Lung (tissue), 12 donors: ENCODE data around the gene MPL. TPM values are rescaled to one million over a fixed set of nuclear protein-coding genes. Genes with fewer than 3 reads are reported as not detected.
"Not testable (repeated sequence)": the region's sequence is repeated elsewhere in the genome, so short reads cannot be mapped to it uniquely, and the experiment has no call there.

Experiments used
- ATAC-seq: fragments of 200-7000 bp; cut with Tn5 transposase; one replicate; pipeline ENCODE4 v1.9.1; 2020; ENCODE audit warnings: moderate number of reproducible peaks; ENCODE audit not compliant: insufficient read depth, low FRiP score
- DNase-seq, 3 donors: peaks; one replicate each; pipeline ENCODE4 v3.0.0-alpha.2; 2013 to 2017
- H3K27ac ChIP-seq, 2 donors: one replicate each; pipeline ENCODE4 v1.5.1; 2013; ENCODE audit warnings: mild to moderate bottlenecking in 2 of 2, moderate library complexity in 2 of 2, control low read depth in 1 of 2, inconsistent platforms in 1 of 2, low read depth in 1 of 2, low read length in 1 of 2
- H3K27me3 ChIP-seq, 3 donors: one replicate each; pipeline ENCODE4 v1.5.1; 2013; ENCODE audit warnings: low read length in 2 of 3; ENCODE audit not compliant: control insufficient read depth in 3 of 3, insufficient read depth in 3 of 3
- H3K36me3 ChIP-seq, 4 donors: one replicate each; pipeline ENCODE4 v1.5.1; 2013; ENCODE audit warnings: low read length in 4 of 4, mild to moderate bottlenecking in 1 of 4, moderate library complexity in 1 of 4; ENCODE audit not compliant: control insufficient read depth in 4 of 4, insufficient read depth in 4 of 4
- H3K4me1 ChIP-seq, 5 donors: one replicate each; pipeline ENCODE4 v1.5.1; 2013; ENCODE audit warnings: low read length in 5 of 5, mild to moderate bottlenecking in 2 of 5, moderate library complexity in 1 of 5; ENCODE audit not compliant: control insufficient read depth in 5 of 5, insufficient read depth in 5 of 5
- H3K4me3 ChIP-seq: one replicate; pipeline ENCODE4 v1.5.1; 2013; ENCODE audit warnings: mild to moderate bottlenecking, control low read depth, moderate library complexity
- H3K9ac ChIP-seq, 2 donors: one replicate each; pipeline ENCODE4 v1.5.1; 2013; ENCODE audit warnings: low read length in 2 of 2, control low read depth in 1 of 2; ENCODE audit not compliant: insufficient read depth in 1 of 2
- H3K9me3 ChIP-seq, 4 donors: one replicate each; pipeline ENCODE4 v1.5.1; 2013; ENCODE audit warnings: low read length in 3 of 4, mild to moderate bottlenecking in 1 of 4, moderate library complexity in 1 of 4; ENCODE audit not compliant: control insufficient read depth in 4 of 4, insufficient read depth in 3 of 4
- WGBS, 2 donors: extraction: QIAGEN DNeasy Blood & Tissue Kit; methylation state at CpG; one replicate each; pipeline ENCODE4 v1.1.7; 2013; 5-methylcytosine and 5-hydroxymethylcytosine counted together
- polyA plus RNA-seq, 2 donors: library from polyadenylated mRNA; stranded (reverse); fragments of 200-250 nt; gene quantifications; one replicate each; pipeline ENCODE4 v1.2.1, GENCODE V29; 2013
- total RNA-seq, 2 donors: library from RNA; depleted of rRNA in 1 of 2; stranded (reverse); fragments of >200 nt in 1 of 2; gene quantifications; one replicate each; pipeline ENCODE4 v1.2.1, GENCODE V29; 2014 to 2021
- TF ChIP-seq, protein P1 (sequence below): IDR thresholded peaks from 2 replicates; pipeline ENCODE4 v1.5.1; 2012; ENCODE audit warnings: mild to moderate bottlenecking; ENCODE audit errors: control extremely low read depth, extremely low read depth
- donor health status: control.
- donor health status: control.
- donor health status: Bipolar disorder and iron deficiency.
- donor health status: healthy.
- donor health status: DM: yes; HTN: yes; CAD: no.

MPL gene
- total and polyA plus RNA-seq, 4 donors = 0.12 to 0.67 (median 0.43) TPM

DNA sequence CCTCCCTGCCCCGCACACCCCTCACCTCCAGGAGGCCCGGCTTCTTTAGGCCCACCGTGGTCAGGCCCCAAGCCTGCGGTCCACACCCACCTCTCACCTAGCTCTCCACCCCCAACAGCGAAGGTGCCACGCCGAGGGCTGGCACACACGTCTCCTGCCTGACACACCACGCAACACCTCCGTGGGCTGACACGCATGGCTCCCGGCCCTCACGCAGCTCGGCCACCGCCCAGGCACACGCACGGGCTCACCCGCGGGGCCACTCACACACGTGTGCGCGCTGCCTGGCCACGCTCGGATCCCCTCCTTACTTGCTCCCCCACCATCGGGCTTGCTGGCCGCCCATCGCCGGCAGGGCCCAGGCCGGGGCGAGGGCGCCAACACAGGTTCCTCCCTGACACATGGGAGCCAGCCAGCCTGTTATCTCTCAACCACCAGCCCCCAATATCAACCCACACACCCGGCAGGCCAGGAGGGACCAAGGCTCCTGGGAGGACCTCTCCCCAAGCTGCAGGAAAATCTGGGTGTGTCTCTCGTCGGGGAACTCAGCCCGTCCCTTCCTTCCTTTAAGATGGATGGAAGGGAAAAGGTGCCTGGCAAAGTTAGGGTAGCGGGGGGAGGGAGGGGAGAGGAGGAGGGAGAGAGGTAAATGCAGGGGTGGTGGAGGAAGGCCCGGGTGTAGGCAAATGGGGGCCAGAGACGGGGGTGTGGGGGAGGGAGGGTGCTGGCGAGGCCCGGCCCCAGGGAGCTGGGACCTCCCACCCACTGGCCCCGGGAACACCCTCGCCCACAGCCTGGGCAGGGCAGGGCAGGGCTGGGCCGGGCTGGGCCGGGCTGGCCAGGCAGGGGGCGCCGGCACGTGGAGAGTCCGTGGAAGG, 29.6 kb downstream of the MPL start:
- Histone ChIP-seq H3K4me1 (peaks cover 3 to 20% (median 10%) of the 10 kb centered on the region in 5 donors), H3K27ac (peak overlapping the region; percentile 98), H3K9me3 (no peaks in the 10 kb centered on the region), H3K36me3 (peaks cover 11 to 27% (median 20%) of the 10 kb centered on the region in 4 donors), H3K27me3 (no peaks in the 10 kb centered on the region), H3K4me3 (peak overlapping the region; percentile 88), H3K9ac (peak overlapping the region in 1 of 2 donors; percentile 58)
- WGBS, 2 donors = 1% methylated on average over 46 to 48 of the region's 48 CpGs
- DNase-seq (no peak), ATAC-seq (peak; percentile 71)
- TF ChIP-seq, protein P1, sequence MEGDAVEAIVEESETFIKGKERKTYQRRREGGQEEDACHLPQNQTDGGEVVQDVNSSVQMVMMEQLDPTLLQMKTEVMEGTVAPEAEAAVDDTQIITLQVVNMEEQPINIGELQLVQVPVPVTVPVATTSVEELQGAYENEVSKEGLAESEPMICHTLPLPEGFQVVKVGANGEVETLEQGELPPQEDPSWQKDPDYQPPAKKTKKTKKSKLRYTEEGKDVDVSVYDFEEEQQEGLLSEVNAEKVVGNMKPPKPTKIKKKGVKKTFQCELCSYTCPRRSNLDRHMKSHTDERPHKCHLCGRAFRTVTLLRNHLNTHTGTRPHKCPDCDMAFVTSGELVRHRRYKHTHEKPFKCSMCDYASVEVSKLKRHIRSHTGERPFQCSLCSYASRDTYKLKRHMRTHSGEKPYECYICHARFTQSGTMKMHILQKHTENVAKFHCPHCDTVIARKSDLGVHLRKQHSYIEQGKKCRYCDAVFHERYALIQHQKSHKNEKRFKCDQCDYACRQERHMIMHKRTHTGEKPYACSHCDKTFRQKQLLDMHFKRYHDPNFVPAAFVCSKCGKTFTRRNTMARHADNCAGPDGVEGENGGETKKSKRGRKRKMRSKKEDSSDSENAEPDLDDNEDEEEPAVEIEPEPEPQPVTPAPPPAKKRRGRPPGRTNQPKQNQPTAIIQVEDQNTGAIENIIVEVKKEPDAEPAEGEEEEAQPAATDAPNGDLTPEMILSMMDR = no peak

- Histone ChIP-seq H3K4me3 (peak within 1 kb of the TSS; percentile 88), H3K27ac (peak within 1 kb of the TSS; percentile 98), H3K27me3 (no peaks in the 10 kb centered on the region), H3K36me3 (peaks cover 11 to 23% (median 17%) of the 10 kb centered on the region in 4 donors), H3K4me1 (peaks cover 3 to 20% (median 10%) of the 10 kb centered on the region in 5 donors), H3K9me3 (no peaks in the 10 kb centered on the region), H3K9ac (peak within 1 kb of the TSS; percentile 56 to 82)
- TF ChIP-seq, protein P1 = no peak
- peak; percentile 91 for ATAC-seq
- WGBS, 2 donors = 0 to 1% methylated on average over 39 to 58 of the region's 58 CpGs
- peak; percentile 91 to 95 (median 94) for DNase-seq
Observed at GRCh38 chr1:43367904-43368645, 30.5 kb downstream of the MPL start, which contains the start of gene ELOVL1. Gene ELOVL1 (minus strand): TSS chr1:43368011. CDS start chr1:43365609, 2,402 bp downstream.

DNA sequence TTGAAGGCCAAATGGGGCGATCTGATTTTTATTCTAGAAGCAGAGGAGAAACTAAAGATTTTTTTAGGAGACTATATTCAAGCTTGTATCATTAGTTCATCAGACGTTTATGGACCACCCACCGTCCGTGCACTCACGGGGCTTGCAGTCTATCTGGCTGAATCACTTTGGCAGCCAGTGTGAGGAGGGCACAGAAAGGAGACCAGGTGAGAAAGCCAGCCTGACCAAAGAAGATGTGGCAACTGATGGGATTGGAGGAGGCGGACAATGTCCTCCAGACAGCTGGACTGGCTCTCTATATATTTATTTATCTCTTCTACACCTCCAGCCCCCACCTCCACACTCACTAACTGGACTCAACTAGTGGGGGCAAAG, 31.0 kb downstream of the MPL start:
- Histone ChIP-seq H3K4me3 (no peak overlapping the region), H3K27me3 (no peaks in the 10 kb centered on the region), H3K4me1 (peaks cover 3 to 20% (median 13%) of the 10 kb centered on the region in 5 donors), H3K27ac (peak overlapping the region; percentile 93 to 98), H3K9me3 (no peaks in the 10 kb centered on the region), H3K36me3 (peaks cover 6 to 17% (median 12%) of the 10 kb centered on the region in 4 donors), H3K9ac (peak overlapping the region; percentile 56 to 82)
- no peak for ATAC-seq
- no peak for DNase-seq
- WGBS, 2 donors = 17 to 18% methylated on average over 6 of the region's 6 CpGs
- TF ChIP-seq, protein P1 = no peak

DNA sequence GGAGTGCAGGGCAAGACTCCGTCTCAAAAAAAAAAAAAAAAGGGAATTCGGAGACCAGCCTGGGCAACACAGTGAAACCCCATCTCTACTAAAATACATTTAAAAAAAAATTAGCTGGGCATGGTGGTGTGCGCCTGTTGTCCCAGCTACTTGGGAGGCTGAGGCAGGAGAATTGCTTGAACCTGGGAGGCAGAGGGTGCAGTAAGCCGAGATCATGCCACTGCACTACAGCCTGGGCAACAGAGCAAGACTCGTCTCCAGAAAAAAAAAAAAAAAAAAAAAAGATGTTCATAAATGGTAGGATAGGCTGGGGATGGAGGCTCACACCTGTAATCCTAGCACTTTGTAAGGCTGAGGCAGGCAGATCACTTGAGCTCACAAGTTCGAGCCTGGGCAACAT, 32.2 kb downstream of the MPL start:
- not testable (repeated sequence) for H3K9ac ChIP-seq, DNase-seq, ATAC-seq, H3K36me3 ChIP-seq, H3K27ac ChIP-seq, H3K4me3 ChIP-seq, H3K9me3 ChIP-seq, H3K27me3 ChIP-seq
- WGBS, 2 donors = 95 to 97% methylated on average over 6 of the region's 6 CpGs
- H3K4me1 ChIP-seq = peaks cover 3 to 20% (median 18%) of the 10 kb centered on the region in 5 donors
